Left ventricle myocardium inferior (tissue), 1 donor: ENCODE data around the gene SLC4A1. TPM values are rescaled to one million over a fixed set of nuclear protein-coding genes. Genes with fewer than 3 reads are reported as not detected.

Source experiments
- DNase-seq: peaks from one replicate; pipeline ENCODE4 v3.0.0-alpha.2; 2020
- H3K27ac ChIP-seq: fragments of 200-600 bp; replicated peaks from 2 replicates; pipeline ENCODE4 v1.8.0; 2021
- H3K27me3 ChIP-seq: fragments of 200-600 bp; 2 replicates; pipeline ENCODE4 v1.8.0; 2021; ENCODE audit warnings: low read depth
- H3K36me3 ChIP-seq: fragments of 200-600 bp; 2 replicates; pipeline ENCODE4 v1.8.0; 2021
- H3K4me1 ChIP-seq: fragments of 200-600 bp; 2 replicates; pipeline ENCODE4 v1.8.0; 2021
- H3K4me3 ChIP-seq: fragments of 200-600 bp; 2 replicates; pipeline ENCODE4 v1.8.0; 2021; ENCODE audit warnings: mild to moderate bottlenecking, moderate library complexity
- H3K9me3 ChIP-seq: fragments of 200-600 bp; replicated peaks from 2 replicates; pipeline ENCODE4 v1.8.0; 2021
- intact Hi-C: fragments of 100-400 bp; cut with micrococcal nuclease; formaldehyde crosslinking; loops from one replicate; pipeline ENCODE4 v1.11.0; 2022
- total RNA-seq: library from RNA; stranded (reverse); fragmentation: NEBNext Ultra II Directional; extraction: Animal tissue kit (Norgen Biotek cat#: 25700); gene quantifications from one replicate; pipeline ENCODE4 v1.2.1, GENCODE V29; 2021
- TF ChIP-seq, protein P1 (sequence below): fragments of 200-600 bp; IDR thresholded peaks from 2 replicates; pipeline ENCODE4 v1.8.0; 2021; ENCODE audit warnings: antibody characterized with exemption, mild to moderate bottlenecking, borderline replicate concordance
- donor health status: DM: no; HTN: yes; CAD: no; lungs with severe emphysema.

The SLC4A1 gene
- total RNA-seq, 1 donor from 2014 or later, result not detected

DNA sequence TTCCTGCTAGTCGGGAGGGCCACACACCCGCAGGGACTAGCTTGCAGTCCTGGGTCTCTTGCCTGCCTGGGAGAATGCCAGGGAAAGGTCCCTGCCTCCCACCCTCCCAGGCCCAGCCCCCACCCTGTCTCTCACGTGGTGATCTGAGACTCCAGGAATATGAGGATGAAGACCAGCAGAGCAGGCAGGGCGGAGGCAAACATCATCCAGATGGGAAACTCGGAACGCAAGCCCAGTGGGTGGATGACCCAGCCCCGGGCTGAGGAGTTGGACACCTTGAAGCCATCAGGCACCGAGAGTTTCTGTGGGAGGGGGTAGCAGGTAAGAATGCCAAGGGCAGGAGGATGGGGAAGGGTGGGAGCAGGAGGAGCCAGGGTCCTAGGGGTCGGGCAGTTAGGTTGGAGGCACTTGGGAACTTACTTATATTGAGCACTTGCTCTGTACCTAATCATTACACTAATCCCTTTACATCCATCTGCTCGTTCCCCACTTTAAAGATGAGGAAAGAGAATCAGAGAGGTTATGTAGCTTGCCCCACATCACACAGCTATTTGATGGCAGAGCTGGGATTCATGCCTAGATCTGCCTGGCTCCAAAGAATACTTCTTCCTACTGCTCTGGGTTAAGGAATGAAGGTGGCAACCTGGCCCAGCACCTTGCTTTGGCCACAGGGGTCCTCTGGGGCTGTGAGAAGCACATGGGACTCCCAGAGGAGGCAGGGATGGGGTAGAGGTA, 13.4 kb downstream of the SLC4A1 start:
- TF ChIP-seq, protein P1, sequence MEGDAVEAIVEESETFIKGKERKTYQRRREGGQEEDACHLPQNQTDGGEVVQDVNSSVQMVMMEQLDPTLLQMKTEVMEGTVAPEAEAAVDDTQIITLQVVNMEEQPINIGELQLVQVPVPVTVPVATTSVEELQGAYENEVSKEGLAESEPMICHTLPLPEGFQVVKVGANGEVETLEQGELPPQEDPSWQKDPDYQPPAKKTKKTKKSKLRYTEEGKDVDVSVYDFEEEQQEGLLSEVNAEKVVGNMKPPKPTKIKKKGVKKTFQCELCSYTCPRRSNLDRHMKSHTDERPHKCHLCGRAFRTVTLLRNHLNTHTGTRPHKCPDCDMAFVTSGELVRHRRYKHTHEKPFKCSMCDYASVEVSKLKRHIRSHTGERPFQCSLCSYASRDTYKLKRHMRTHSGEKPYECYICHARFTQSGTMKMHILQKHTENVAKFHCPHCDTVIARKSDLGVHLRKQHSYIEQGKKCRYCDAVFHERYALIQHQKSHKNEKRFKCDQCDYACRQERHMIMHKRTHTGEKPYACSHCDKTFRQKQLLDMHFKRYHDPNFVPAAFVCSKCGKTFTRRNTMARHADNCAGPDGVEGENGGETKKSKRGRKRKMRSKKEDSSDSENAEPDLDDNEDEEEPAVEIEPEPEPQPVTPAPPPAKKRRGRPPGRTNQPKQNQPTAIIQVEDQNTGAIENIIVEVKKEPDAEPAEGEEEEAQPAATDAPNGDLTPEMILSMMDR, result no peak
- no peak for DNase-seq
- no peaks in the 10 kb centered on the region for H3K9me3 ChIP-seq

DNA sequence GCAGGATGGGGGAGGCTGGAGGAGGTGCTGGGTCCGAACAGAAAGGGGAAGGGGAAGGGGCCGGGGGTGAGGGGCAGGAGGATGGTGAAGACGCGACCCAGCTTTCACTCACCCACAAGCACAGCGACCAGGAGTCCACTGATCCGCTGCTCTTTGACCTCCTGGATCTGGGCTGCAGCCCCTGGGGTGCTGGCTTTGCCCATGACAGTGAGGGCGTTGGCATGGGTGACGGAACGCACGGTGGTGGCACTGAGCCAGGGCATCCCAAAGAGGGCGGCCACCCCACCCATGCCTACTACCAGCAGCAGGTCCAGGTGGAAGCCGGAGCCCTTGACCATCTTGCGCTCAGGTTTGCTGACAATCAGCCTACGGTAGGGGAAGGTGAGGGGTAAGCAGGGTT, 14.9 kb downstream of the SLC4A1 start:
- DNase-seq, result no peak
- H3K4me1 ChIP-seq, result peaks cover 4% of the 10 kb centered on the region
- TF ChIP-seq, protein P1, result no peak
- no peaks in the 10 kb centered on the region for H3K36me3 ChIP-seq
- H3K9me3 ChIP-seq, result no peaks in the 10 kb centered on the region
- intact Hi-C loops, result no loop called here
- no peak overlapping the region for H3K4me3 ChIP-seq
- no peak overlapping the region for H3K27ac ChIP-seq
- H3K27me3 ChIP-seq, result no peaks in the 10 kb centered on the region

More for the DNA sequence above, 13.4 kb downstream of the SLC4A1 start:
- intact Hi-C loops, result no loop called here
- Histone ChIP-seq H3K4me3 (no peak overlapping the region), H3K36me3 (no peaks in the 10 kb centered on the region), H3K4me1 (no peaks in the 10 kb centered on the region), H3K27me3 (no peaks in the 10 kb centered on the region), H3K27ac (no peak overlapping the region)

DNA sequence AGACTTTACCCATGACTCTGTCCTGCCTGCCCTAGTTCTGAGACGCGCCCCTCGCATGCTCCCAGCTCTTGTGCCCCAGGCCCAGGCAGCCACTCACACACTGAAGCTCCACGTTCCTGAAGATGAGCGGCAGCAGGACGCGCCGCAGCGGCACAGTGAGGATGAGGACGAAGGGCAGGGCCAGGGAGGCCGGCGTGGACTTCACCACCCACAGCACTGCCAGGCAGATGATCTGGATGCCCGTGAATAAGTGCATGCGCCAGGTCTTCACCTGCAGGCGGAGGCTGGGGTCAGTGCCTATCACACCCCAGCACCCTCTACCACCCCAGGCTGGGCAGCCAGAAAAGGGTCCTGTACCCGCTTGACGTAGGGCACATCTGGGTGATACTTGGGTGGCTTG, 16.9 kb downstream of the SLC4A1 start:
- Histone ChIP-seq H3K4me3 (no peak overlapping the region), H3K27me3 (no peaks in the 10 kb centered on the region), H3K36me3 (no peaks in the 10 kb centered on the region), H3K27ac (no peak overlapping the region), H3K9me3 (no peaks in the 10 kb centered on the region), H3K4me1 (peaks cover 23% of the 10 kb centered on the region)
- intact Hi-C loops, result no loop called here
- TF ChIP-seq, protein P1, result no peak
- no peak for DNase-seq

DNA sequence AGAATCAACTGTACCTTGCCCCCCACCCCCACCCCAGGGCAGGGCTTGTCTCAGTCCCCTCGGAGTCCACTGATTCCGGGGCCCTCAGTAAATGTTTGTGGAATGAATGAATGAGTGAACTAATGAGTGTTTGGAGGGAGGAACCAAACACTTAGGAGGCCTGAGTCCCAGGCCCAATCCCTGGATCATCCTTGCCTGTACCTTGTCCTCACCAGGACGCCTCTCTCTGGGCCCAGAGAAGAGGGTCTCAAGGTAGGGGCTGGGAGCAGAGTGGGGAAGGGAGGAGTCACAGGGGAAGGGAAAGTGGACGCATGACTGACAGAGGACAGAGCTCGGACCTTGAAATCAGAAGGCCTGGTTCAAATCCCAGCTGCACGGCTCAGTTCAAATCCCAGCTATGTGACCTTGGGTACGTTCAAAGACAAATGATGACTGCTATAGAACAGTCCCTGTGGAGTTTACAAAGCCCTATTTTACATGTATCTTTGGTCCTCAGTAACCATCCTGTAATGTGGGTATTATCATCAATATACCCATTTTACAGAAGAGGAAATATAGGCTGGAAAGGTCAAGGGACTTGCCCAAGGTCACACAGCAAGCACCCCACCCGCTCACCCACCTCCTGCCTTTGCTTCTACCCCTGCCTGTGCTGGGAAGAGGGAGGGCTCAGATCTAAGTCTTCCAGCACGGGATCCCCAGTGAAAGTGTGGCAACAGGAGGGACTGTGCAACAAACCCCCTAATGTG, 18.3 kb downstream of the SLC4A1 start:
- H3K4me3 ChIP-seq, result no peak overlapping the region
- peaks cover 31% of the 10 kb centered on the region for H3K4me1 ChIP-seq
- no peaks in the 10 kb centered on the region for H3K36me3 ChIP-seq
- H3K27ac ChIP-seq, result no peak overlapping the region
- no peaks in the 10 kb centered on the region for H3K27me3 ChIP-seq
- TF ChIP-seq, protein P1, result no peak
- DNase-seq, result no peak
- intact Hi-C loops, result no loop called here
- no peaks in the 10 kb centered on the region for H3K9me3 ChIP-seq

DNA sequence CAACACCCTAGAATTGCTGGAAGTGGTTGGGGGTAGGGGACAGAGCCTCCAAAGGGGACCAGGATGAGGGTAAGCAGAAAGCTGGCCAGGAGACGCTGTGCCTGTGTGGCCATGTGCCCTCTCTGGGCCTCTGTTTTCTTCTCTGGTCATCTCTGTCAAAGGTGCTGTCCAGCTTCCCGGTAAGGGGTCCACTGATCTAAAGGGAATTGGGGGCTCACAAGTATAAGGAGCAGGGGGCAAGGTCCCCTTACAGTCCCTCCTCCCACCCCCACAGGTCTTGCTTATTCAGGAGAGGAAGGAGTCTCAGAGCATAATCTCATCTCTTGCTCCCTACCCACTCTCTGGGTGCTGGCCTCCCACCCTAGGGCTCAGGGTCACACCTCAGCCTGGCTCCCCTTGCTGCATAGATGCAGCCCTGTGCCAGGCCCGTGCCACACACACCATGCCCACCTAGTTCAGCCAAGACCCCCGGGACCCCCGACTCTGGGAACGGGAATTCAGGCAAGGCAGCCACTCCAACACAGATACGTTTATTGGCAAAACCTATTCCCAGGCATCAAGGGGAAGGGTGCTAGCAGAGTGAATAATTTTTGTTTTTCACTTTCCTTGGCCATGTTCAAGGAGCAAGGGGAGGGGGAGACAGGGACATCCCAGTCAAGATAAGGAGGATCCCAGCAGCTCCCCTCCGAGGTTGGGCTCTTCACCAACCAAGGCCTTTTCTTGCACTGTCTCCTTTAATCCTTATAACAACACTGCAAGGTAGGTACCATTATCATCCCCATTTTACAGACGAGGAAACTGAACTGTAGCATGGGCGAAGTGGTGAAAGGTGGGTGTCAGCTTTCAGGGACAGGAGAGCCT, 19.8 kb downstream of the SLC4A1 start:
- Histone ChIP-seq H3K9me3 (no peaks in the 10 kb centered on the region), H3K27me3 (no peaks in the 10 kb centered on the region), H3K27ac (peak overlapping the region; percentile 23), H3K36me3 (no peaks in the 10 kb centered on the region), H3K4me3 (no peak overlapping the region), H3K4me1 (peaks cover 31% of the 10 kb centered on the region)
- intact Hi-C loops, result no loop called here
- DNase-seq, result no peak
- TF ChIP-seq, protein P1, result no peak
